NCI-H2227 treated with DMSO at 0.1 percent for 48 hours (cell line): ENCODE data around the gene COQ4.
"Not testable (repeated sequence)": the region's sequence is repeated elsewhere in the genome, so short reads cannot be mapped to it uniquely, and the experiment has no call there.

ENCODE experiments used
- DNase-seq: peaks from one replicate; lab custom pipeline; 2025; lab: John Stamatoyannopoulos, UW

COQ4 gene

DNA sequence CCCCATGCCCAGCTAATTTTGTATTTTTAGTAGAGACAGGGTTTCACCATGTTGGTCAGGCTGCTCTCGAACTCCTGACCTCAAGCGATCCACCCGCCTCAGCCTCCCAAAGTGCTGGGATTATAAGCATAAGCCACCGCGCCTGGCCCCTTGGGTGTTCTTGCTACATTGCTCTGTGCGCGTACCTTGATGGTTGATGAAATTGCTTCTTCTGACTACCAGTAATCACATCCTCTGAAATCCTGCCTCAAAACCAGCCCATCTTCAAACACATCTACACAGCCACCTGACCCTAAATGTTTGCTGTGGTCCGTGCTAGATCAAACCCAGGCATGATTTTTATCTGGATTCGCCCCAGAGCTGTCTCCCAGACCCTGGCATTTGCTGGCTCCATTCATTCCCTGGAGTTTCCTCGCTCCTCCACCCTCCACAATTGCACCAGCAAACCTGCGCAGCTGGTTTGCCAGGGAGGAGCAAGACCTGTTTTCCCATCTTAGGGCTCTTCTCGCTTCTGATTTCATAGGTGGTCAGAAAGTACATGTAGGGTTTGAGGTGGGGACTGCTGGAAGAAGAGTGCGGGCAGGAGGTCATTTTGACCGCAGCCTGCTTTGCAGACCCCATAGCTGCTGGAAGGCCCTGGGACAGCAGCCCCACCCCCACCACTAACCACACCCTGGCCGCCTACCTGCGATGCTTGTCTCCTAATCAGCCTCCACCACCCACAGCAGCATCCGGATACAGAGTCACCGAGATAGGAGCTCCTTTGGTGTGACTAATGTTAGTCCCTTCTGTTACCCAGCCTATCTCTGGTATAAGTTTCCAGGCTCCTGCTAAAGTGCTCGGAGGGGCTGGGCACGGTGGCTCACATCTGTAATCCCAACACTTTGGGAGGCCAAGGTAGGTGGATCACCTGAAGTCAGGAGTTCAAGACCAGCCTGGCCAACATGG is 23.8 kb upstream of the COQ4 start:
- no peak for DNase-seq

DNA sequence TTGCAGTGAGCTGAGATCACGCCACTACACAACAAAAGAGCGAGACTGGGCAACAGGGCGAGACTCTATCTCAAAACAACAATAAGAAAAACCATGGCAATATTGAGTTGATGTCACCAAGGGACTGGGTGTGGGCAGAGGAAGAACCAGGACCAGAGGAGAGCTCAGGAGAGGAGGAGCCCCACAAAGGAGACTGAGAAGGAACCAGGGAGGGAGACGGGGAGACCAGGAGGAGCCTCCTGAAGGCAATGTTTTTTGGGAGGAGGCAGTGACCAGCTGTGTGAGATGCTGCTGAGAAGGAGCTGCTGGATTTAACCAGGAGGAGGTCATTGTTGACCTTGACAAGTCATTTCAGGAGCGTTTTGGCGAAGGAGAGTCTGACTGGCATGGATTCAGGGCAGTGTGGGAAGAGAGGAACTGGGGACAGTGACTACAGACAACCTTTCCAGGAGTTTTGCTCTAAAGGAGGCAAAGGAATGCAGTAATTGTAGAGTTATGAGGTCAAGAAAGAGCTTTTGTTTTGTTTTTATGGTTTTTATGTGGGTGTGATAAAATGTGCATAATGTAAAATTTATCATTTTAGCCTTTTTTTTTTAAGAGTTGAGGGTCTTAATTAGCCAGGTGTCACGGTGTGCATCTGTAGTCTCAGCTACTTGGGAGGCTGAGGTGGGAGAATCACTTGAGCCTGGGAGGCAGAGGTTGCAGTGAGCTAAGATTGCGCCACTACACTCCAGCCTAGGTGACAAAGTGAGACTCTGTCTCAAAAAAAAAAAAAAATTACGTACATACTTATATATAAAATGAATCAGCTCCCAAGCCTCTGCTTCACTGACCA is 18.3 kb upstream of the COQ4 start:
- DNase-seq = no peak

DNA sequence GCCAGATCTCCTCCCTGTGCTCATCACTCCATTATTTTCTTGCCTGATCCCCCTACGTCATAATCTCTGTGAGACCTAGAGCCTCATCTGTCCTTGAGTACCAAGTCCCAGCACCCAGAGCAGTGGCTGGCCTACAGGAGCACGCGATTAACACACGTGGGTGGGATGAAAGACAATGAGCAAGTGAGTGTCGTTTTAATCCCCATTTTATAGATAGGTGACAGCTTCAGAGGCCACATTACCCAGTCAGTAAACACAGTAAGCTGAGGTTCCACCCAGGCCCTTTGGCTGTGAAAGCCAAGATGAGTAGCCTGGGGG is 17.7 kb upstream of the COQ4 start:
- no peak for DNase-seq

DNA sequence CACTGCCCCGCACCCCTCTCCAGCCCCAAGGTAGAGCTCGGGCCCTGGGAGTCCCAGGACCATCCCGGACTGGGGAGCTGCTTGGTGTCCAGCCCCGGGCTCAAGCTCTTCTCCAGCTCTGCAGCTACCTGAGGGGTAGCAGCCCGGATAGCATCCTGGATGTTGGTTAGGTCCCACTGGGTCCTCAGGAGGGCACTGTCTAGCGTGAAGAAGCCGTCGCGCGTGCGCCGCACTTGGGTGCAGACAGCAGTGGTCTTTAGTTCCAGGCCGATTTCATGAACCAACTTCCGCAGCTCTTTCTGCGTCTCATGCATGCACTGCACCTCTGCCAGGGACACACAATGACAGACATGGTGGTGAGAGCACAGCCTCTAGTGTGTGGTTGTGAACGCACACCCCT is 13.1 kb upstream of the COQ4 start:
- no peak for DNase-seq

DNA sequence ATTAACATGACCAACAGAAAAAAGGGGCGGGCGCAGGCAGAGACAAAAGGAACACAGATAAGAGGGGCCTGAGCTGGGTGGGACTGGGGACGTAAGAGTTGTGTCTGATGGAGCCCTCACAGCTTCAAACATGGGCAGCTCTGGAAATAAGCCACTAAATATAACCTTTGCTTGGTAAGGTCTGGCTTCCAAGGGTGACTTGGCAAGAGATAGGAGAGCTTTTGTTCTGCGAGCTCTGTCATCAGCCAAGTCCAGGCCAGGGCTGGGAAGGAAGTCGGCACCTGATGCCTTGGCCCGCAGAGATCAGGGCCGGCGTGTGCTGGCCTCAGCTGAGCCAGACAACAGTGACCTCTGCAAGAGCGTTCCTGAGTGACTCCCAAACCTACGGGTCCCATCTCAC is 12.2 kb upstream of the COQ4 start:
- no peak for DNase-seq

DNA sequence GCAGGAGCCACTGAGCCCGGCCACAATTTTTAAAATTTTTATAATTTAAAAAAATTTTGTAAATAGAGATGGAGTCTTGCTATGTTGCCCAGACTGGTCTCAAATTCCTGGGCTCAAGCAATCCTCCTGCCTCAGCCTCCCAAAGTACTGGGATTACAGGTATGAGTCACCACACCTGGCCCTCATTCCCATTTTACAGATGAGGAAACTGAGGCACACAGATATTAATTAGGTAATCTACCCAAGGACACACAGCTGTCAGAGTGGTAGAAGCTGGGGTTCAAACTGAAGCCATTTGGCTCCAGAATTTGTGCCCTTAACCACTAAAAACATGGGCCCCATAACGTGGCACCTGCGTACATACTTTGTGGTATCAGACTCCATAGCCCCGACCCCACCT is 7.9 kb upstream of the COQ4 start:
- no peak for DNase-seq

DNA sequence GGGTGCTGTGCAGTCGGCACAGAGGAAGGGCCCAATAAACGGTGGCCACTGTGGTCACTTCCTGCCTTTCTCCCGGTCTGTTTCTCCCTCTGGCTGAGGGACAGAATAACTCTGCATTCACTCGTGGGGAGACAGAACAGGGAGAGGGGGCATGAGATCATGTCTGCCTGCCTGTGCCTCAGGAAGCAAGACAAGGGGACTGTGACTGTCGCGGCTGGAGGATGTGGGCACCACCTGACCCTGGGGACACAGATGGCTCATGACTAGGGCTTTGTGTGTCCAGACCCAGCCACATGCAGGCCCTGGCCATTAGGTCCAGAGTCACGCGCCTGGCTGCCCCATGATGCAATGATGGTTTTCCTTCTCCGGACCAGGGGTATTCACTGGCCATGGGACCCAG is 6.2 kb upstream of the COQ4 start:
- no peak for DNase-seq

DNA sequence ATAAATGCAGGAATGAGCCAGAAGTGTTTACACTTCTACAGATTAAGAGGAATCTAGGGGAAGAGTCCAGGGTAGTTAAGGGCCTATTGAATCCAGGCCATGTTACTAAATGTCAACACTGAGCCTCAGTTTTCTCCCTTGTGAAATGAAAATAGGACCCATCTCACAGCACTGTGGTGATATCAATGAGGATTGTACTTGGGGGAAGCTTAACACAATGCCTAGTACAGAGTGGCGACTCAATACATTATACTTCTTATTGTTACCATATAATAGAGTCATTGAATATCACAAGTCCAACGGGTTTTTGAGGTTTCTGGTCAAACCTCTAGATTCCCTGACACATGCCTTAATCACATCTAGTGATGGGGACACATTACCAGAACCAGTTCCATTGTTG is 5.0 kb upstream of the COQ4 start:
- no peak for DNase-seq

DNA sequence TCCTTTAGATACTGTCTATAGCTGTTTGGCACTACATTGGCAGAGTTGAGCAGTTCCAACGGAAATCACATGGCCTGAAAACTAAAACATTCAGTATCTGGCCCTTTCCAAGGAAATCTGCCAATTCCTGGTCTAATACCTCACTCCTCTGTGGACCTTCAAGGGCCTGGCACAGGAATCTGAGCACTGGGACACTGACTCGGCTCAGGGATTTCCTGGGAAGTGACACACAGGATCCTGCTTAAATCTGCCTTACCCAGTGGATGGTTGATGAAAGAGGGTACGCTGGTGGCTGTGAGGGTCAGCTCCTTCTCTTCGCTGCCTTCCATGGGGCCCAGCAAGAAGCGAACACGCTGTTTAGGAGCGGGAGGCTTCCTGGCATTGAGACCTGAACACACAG is 1.3 kb upstream of the COQ4 start:
- DNase-seq = no peak

DNA sequence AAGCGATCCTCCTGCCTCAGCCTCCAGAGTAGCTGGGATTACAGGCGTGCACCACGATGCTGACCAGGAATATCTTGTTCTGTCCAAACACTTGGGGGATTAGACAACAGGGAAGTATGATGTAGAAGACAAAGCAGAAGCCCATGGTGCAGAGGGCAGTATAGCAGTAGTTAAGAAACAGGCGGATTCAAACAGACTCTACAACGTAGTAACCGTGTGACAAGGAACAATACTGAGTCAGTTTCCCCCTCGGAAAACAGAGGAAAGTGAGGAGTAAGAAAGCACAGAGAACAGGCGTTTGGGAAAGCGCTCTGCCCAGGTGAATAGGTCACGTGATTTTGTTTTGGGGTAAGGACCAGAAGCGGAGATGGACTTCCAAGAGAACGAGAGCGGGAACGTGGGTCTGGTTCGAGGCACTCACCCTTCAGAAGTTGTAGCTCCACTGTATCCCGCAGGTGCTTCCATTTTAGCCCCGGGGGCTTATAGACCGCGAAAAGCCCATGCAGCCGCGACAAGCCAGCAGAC is 698 bp upstream of the COQ4 start:
- no peak for DNase-seq

DNA sequence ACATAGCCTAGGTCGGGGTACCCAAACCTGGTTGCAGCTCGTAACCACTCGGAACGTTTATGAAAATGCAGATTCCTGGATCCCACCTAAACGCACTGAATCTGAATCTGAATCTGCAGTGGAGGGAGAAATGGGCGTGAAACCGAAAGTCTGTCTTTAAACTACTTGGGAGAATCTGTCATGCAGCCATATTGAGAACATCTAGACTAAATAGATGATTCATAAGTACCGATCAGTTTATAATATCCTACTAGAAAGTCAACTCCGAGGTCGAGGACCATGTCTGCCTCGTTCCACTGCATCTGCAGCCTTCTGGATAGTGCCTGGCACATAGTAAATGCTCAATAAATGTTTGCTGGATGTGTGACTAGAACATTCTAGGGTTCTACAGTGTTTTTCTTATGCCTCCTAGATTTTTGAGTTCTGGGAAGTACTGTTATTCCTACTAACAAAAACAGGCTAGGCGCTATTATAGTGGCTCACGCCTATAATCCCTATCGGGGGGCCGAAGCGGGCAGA is 632 bp downstream of the COQ4 start:
- no peak for DNase-seq

DNA sequence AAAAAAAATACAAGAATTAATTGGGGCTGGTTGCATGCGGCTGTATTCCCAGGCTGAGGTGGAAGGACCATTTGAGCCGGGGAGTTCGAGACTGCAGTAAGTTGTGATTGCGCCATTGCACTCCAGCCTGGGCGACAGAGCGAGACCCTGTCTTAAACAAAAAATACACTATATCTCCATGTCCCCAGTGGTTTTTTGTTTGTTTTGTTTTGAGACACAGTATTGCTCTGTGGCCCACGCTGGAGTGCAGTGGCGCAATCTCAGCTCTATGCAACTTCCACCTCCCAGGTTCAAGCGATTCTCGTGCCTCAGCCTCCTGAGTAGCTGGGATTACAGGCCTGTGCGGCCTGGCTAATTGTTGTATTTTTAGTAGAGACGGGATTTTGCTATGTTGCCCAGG is 1.2 kb downstream of the COQ4 start:
- DNase-seq = no peak

DNA sequence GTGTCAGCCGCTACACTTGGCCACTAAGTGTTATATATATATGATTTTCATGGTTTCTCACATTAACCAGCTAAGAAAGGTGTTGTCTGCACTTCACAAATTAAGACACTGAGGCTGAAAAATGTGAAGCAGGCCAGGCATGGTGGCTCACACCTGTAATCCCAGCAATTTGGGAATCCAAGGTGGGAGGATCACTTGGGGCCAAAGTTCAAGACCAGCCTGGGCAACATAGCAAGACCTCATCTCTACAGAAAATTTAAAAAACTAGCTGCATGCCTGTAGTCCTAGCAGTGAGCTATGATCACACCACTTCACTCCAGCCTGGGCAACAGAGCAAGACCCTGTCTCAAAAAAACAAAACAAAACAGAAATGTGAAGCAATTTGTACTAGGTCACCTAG is 1.8 kb downstream of the COQ4 start:
- DNase-seq = no peak

DNA sequence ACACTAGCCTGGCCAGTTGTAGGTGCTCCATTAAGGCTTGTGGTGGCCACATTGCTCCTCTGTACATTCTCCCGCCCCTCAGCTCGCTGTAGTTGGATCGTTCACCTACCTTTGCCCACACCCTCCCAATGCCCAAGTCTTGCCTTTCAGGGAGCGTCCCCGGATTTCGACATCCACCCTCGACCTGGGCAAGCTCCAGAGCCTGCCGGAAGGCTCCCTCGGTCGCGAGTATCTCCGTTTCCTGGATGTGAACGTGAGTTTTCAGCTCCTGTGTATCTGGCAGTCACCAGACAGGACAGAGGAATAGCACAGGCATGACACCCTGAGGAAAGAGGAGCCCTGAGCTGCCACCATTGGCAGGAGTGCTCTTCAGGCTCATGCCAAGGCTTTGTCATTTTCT is 3.0 kb downstream of the COQ4 start:
- DNase-seq = no peak

DNA sequence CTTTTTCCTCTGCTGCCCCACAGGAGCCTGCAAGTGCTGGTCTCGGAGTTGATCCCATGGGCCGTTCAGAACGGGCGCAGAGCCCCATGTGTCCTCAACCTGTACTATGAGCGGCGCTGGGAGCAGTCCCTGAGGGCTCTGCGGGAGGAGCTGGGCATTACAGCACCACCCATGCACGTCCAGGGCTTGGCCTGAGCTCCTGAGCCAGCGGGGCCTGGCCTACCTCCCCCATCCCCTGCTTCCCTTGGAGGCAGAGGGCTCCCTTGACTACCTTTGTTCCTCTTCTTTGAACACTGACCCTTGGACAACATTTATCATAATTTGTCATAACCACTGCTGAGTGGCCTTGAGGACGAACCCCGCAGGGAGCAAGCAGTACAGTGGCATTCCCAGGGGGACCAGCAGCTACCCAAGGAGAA is 10.8 kb downstream of the COQ4 start:
- DNase-seq = no peak

DNA sequence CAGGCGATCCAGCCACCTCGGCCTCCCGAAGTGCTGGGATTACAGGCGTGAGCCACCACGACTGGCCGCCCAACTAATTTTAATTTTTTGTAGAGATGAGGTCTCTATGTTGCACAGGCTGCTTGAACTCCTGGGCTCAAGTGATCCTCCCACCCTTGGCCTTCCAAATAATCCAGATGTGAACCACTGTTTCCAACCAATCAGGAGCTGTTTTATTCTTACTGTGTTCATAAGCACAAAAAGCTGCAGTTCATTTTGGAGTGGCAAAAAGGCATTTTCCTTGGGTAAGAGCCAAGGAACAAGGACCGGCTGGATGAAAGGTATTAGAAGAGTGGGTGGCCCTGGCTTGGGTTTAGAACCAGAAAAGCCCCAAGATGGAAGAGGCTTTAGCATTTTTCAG is 12.5 kb downstream of the COQ4 start:
- no peak for DNase-seq

DNA sequence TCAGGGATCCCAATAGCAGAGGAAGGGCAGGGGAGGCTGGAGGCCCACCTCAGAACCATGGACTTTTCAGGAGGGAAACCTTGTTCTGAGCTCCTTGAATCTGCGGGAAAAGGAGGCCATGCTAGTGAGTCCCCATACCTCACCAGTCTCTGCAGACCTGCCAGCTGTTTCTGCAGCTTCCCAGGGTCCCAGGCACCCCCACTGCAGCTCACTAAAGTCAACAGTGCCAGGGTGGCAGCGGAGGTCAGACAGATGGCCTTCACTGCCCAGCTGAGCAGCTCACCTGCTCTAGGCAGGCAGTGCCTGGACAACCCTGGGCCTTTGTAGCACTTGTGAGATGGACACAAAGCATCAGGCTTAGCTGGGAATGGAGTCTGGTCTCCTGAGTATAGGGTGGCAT is 13.3 kb downstream of the COQ4 start:
- DNase-seq = no peak

DNA sequence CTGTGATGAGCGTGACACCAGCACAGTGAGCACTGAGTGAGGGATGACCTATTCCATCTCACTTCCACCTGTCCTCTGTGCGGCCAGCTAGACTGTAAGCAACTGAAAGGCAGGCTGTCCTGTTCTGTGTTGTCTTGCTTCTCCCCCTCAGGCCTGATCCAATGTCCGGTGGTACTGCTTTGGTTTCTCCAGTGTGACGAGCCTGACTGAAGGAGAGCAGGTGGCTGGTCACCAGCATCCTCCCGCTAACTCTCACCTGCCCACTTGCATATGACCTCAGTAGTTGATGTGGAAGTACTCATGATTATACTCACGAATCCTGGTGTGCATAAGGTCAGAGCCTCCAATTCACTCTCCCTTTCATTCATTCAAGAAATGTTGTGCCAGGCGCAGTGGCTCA is 15.3 kb downstream of the COQ4 start:
- DNase-seq = no peak

DNA sequence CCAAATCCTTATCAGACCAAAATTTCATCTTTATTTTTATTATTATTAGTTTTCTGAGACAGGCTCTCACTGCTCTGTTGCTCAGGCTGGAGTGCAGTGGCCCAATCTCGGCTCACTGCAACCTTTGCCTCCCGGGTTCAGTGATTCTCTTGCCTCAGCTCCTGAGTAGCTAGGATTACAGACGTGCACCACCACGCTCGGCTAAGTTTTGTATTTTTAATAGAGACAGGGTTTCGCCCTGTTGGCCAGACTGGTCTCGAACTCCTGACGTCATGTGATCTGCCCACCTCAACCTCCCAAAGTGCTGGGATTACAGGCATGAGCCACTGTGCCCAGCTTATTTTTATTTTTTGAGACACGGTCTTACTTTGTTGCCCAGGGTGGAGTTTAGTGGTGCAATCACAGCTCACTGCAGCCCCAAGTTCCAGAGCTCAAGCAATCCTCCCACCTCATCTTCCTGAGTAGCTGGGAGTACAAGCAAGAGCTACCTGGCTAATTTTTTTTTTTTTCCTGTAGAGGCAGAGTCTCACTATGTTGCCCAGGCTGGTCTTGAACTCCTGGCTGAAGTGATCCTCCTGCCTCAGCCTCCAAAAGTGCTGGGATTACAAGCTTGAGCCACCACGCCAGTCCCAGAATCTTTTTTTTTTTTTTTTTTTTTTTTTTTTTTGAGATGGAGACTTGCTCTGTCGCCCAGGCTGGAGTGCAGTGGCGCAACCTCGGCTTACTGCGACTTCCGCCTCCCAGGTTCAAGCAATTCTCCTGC is 16.4 kb downstream of the COQ4 start:
- DNase-seq = not testable (repeated sequence)

DNA sequence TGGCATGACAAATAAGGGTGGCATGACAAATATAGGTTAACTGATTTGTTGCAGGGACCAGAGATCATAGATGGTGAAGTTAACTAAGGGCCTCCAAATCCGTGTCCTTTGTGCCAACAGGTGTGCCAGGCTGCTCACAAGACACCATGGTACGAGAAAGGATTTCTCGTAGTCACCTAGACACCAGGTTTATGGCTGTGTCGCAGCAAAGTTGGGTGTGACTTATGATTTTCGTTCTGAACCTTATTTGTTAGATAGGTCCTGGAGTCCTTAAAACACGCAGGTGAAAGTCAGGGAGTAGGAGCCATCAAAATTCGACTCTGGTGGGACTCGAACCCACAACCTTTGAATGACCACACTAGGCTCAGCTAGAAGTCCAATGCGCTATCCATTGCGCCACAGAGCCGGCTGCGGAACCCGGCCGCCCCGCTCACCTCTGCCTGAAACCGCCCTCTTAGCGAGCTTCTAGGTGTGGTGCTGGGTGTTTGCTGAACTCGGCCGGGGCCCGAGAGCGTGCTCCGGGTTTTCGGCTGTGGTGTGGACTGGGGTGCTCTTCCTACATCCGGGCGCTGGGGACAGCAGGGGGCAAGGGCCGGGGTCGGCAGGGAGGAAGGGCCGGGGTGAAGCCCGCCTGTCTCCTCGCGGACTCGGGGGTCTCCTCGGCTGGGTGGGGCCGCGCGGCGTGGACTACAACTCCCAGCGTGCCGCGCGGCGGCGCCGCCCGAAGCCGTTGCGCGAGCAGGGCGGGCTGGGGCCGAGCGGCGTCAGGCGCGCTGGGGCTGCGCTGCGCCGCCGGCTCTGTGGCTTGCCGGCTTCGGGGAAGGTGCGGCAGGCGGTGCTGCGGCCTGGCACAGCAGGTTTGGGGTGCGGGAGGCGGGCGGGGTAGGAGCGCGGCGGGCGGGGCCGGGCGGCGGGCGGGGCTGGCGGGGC is 17.4 kb downstream of the COQ4 start, which contains the start of gene SLC27A4:
Gene SLC27A4 (plus strand): TSS at position 767 of the 930 bp plus-strand sequence. CDS start 2,606 bp downstream, outside the sequence.
- DNase-seq = peak; percentile 72
